Activated T-cell treated with anti-CD3 and anti-CD28 coated beads, Interleukin-2, amount 50 U/mL, for 72 hours (primary cell): ENCODE results near the gene TXLNG. TPM values are rescaled to one million over a fixed set of nuclear protein-coding genes. Genes with fewer than 3 reads are reported as not detected.
A peak's percentile ranks its signal among the peaks of the same experiment; 100 is the strongest.
"Not testable (repeated sequence)": the region's sequence is repeated elsewhere in the genome, so short reads cannot be mapped to it uniquely, and the experiment has no call there.

ENCODE experiments used
- ATAC-seq, 2 donors: fragments of 150-1000 bp; cut with Tn5 transposase; replicated peaks in 1 of 2; 2 replicates each; pipeline ENCODE4 v1.10.0; 2021; ENCODE audit warnings: moderate library complexity in 2 of 2, mild to moderate bottlenecking in 1 of 2
- DNase-seq, 2 donors: peaks; one replicate each; pipeline ENCODE4 v3.0.0; 2021 to 2022; ENCODE audit warnings: mixed read lengths in 1 of 2
- H3K27ac Mint-ChIP-seq: one replicate; pipeline ENCODE4 v1.8.0; 2022; ENCODE audit warnings: mild to moderate bottlenecking, moderate library complexity, mixed read lengths
- H3K27me3 Mint-ChIP-seq: one replicate; pipeline ENCODE4 v1.8.0; 2022; ENCODE audit warnings: low read depth, mixed read lengths
- H3K36me3 Mint-ChIP-seq, 2 donors: one replicate each; pipeline ENCODE4 v1.8.0; 2022; ENCODE audit warnings: mixed read lengths in 2 of 2, mild to moderate bottlenecking in 1 of 2; ENCODE audit not compliant: insufficient read depth in 2 of 2
- H3K4me1 Mint-ChIP-seq: one replicate; pipeline ENCODE4 v1.8.0; 2022; ENCODE audit warnings: low read depth, mixed read lengths
- H3K4me3 Mint-ChIP-seq, 2 donors: one replicate each; pipeline ENCODE4 v1.8.0; 2022; ENCODE audit warnings: mild to moderate bottlenecking in 2 of 2, mixed read lengths in 2 of 2, moderate library complexity in 2 of 2
- H3K9me3 Mint-ChIP-seq, 2 donors: one replicate each; pipeline ENCODE4 v1.8.0; 2022; ENCODE audit warnings: mixed read lengths in 2 of 2
- total RNA-seq, 2 donors: library from RNA; stranded (reverse); gene quantifications; one replicate each; pipeline ENCODE4 v1.2.3, GENCODE V29; 2022

The TXLNG gene
- 10 to 100 TPM; 15.3 to 24.6 TPM for total RNA-seq

- peak within 1 kb of the TSS; percentile 79 for H3K27ac Mint-ChIP-seq
- DNase-seq: peak; percentile 92 to 98
- no peaks in the 10 kb centered on the region for H3K9me3 Mint-ChIP-seq
- H3K4me3 Mint-ChIP-seq: peak within 1 kb of the TSS; percentile 95 to 99
- H3K4me1 Mint-ChIP-seq: peaks cover 16% of the 10 kb centered on the region
- H3K36me3 Mint-ChIP-seq: peaks cover 2 to 8% of the 10 kb centered on the region in 2 donors
- ATAC-seq: peak; percentile 96
- H3K27me3 Mint-ChIP-seq: no peaks in the 10 kb centered on the region
These were observed at the start of gene TXLNG for GRCh38 chrX:16786139-16786790. Gene TXLNG (plus strand): TSS chrX:16786466. CDS start chrX:16786488, 22 bp downstream.

GRCh38 chrX:16737024-16737423 lies 49.2 kb upstream of the TXLNG start:
- no peak overlapping the region for H3K27ac Mint-ChIP-seq
- H3K4me1 Mint-ChIP-seq: no peaks in the 10 kb centered on the region
- no peaks in the 10 kb centered on the region for H3K27me3 Mint-ChIP-seq
- ATAC-seq (no peak), DNase-seq (no peak)
- H3K36me3 Mint-ChIP-seq: peaks cover 0 to 11% of the 10 kb centered on the region in 2 donors
- H3K4me3 Mint-ChIP-seq: no peak overlapping the region
- H3K9me3 Mint-ChIP-seq: no peaks in the 10 kb centered on the region

DNA sequence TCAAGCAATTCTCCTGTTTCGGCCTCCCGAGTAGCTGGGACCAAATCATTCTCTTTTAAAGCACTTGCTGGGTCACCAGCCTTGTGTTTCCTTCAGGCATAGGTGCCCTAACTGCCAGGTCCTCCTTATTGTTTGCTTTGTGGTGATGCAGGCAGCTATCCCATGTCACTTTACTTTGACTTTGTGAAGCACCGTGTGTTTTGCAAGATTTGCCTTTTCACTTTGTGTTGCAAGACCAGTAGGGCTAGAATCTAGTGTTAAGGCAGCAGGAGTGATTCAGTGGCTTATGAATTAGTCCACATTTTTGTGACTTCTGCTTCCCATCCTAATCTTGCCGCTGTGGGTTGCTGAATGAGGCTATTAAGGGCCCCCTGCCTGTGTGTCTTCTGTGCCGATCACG lies 46.7 kb upstream of the TXLNG start:
- Mint-ChIP-seq H3K36me3 (peaks cover 5 to 21% of the 10 kb centered on the region in 2 donors), H3K9me3 (no peaks in the 10 kb centered on the region), H3K27ac (no peak overlapping the region), H3K4me1 (no peaks in the 10 kb centered on the region), H3K4me3 (no peak overlapping the region), H3K27me3 (no peaks in the 10 kb centered on the region)
- ATAC-seq: no peak
- DNase-seq: no peak

DNA sequence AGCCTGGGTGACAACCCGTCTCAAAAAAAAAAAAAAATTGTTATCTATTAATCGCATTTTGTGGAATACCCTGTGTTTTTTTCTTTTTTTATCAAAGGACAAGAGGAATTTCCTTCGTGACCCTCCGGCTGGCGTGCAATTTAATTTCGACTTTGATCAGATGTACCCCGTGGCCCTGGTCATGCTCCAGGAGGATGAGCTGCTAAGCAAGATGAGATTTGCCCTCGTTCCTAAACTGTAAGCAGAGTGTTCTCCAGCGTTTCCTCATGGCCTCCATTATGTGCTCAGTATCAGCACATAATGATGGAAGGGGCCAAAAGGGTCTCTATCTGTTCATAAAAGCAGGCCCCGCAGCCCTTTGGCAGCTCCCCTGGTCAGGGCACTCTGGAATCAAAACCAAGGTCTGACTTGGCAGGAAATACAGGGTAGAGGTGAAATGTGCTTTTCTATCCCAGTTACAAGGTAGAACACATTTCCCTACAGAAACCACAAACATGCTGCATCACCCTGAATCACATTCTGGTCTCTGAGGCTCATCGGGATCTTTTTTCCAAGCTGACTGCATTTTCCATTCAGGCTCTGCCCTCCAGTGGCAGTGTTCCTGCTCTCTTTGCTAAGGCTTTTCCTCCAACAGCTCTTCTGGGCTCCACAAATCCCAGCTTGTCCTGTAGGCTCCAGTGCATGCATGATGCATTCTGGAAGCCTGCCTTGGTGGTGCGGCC lies 42.5 kb upstream of the TXLNG start:
- DNase-seq (no peak), ATAC-seq (no peak)
- Mint-ChIP-seq H3K36me3 (peaks cover 7 to 20% of the 10 kb centered on the region in 2 donors), H3K27me3 (no peaks in the 10 kb centered on the region), H3K4me3 (no peak overlapping the region), H3K4me1 (no peaks in the 10 kb centered on the region), H3K27ac (no peak overlapping the region), H3K9me3 (no peaks in the 10 kb centered on the region)

- H3K36me3 Mint-ChIP-seq: peaks cover 7 to 20% of the 10 kb centered on the region in 2 donors
- no peak for DNase-seq
- ATAC-seq: no peak
- H3K9me3 Mint-ChIP-seq: no peaks in the 10 kb centered on the region
- no peak overlapping the region for H3K27ac Mint-ChIP-seq
- H3K4me3 Mint-ChIP-seq: no peak overlapping the region
- no peaks in the 10 kb centered on the region for H3K4me1 Mint-ChIP-seq
- H3K27me3 Mint-ChIP-seq: no peaks in the 10 kb centered on the region
These were observed 41.2 kb upstream of the TXLNG start for GRCh38 chrX:16745102-16745501.

GRCh38 chrX:16745659-16746058 lies 40.6 kb upstream of the TXLNG start:
- Mint-ChIP-seq H3K27ac (peak overlapping the region; percentile 77), H3K27me3 (no peaks in the 10 kb centered on the region), H3K9me3 (no peaks in the 10 kb centered on the region), H3K4me1 (no peaks in the 10 kb centered on the region), H3K36me3 (peaks cover 7 to 24% of the 10 kb centered on the region in 2 donors), H3K4me3 (no peak overlapping the region)
- DNase-seq (no peak), ATAC-seq (no peak)

DNA sequence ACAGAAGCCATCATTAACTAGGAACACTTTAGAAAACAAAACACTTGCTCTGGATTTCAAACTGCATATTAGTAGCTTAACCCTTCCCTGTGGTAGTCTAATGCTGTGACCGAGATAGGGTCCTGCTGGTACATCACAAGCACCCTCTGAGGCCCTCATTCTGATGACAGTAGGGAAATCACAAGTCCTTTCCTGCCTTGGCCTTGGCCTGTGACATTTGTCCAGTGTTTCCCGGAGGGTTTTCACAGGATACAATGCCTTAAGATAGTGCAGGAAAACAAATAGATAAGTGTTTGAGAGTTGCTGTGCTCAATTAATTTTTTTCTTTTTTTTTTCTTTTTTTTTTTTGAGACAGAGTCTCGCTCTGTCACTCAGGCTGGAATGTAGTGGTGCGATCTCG lies 37.8 kb upstream of the TXLNG start:
- Mint-ChIP-seq H3K4me1 (no peaks in the 10 kb centered on the region), H3K4me3 (no peak overlapping the region), H3K9me3 (no peaks in the 10 kb centered on the region), H3K27ac (no peak overlapping the region), H3K36me3 (peaks cover 8 to 19% of the 10 kb centered on the region in 2 donors), H3K27me3 (no peaks in the 10 kb centered on the region)
- ATAC-seq (no peak), DNase-seq (no peak)

GRCh38 chrX:16750136-16750535 lies 36.1 kb upstream of the TXLNG start:
- Mint-ChIP-seq H3K36me3 (peaks cover 3 to 14% of the 10 kb centered on the region in 2 donors), H3K4me3 (no peak overlapping the region), H3K9me3 (no peaks in the 10 kb centered on the region), H3K27ac (no peak overlapping the region), H3K27me3 (no peaks in the 10 kb centered on the region), H3K4me1 (no peaks in the 10 kb centered on the region)
- DNase-seq: no peak
- no peak for ATAC-seq

DNA sequence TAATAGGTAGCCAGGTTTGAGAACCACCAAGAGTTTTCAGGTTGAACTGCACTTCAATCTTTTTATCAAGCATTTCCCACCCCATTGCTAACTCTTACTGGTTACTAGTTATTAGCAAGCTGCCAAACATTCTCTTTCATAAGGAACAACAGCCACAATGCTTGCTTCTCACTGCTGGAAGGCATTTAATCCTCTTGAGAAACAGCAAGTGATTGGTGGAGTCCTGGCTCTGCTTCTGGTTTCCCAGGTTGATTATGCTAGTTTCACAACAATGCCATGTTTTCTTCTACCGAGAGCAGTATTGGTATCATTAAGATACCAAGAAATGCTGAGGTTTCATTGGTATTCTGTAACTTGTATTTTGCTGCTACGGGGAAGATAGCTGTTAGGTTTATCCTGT lies 32.2 kb upstream of the TXLNG start:
- Mint-ChIP-seq H3K4me3 (no peak overlapping the region), H3K36me3 (peaks cover 1 to 24% of the 10 kb centered on the region in 2 donors), H3K27ac (peak overlapping the region; percentile 9)

GRCh38 chrX:16756724-16757123 lies 29.5 kb upstream of the TXLNG start:
- H3K4me1 Mint-ChIP-seq: no peaks in the 10 kb centered on the region
- no peaks in the 10 kb centered on the region for H3K9me3 Mint-ChIP-seq

More for the DNA sequence above, 32.2 kb upstream of the TXLNG start:
- H3K4me1 Mint-ChIP-seq: no peaks in the 10 kb centered on the region
- no peaks in the 10 kb centered on the region for H3K9me3 Mint-ChIP-seq
- DNase-seq: no peak
- no peak for ATAC-seq
- no peaks in the 10 kb centered on the region for H3K27me3 Mint-ChIP-seq

DNA sequence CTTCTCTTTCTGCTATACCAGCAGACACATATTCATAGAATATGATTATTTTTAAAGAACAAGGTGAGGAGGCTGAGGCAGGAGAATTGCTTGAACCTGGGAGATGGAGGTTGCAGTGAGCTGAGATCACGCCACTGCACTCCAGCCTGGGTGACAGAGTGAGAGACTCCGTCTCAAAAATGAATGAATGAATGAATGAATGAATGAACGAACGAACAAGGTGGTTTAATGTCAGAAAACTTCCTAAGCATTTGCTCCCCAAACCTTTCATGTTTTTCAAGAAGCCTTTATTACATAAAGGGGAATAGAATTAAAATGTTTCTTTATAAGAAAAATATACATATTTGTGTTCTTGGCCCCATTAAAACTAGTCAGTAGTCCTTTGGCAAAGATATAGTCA lies 24.8 kb upstream of the TXLNG start:
- not testable (repeated sequence) for H3K9me3 Mint-ChIP-seq, H3K27me3 Mint-ChIP-seq, H3K27ac Mint-ChIP-seq, DNase-seq, H3K4me1 Mint-ChIP-seq, ATAC-seq, H3K4me3 Mint-ChIP-seq
- peaks cover 0 to 14% of the 10 kb centered on the region in 2 donors for H3K36me3 Mint-ChIP-seq

More at GRCh38 chrX:16756724-16757123, 29.5 kb upstream of the TXLNG start:
- H3K4me3 Mint-ChIP-seq: no peak overlapping the region
- H3K27ac Mint-ChIP-seq: no peak overlapping the region
- no peak for DNase-seq
- no peak for ATAC-seq
- H3K36me3 Mint-ChIP-seq: peaks cover 1 to 22% of the 10 kb centered on the region in 2 donors
- H3K27me3 Mint-ChIP-seq: no peaks in the 10 kb centered on the region

- H3K4me3 Mint-ChIP-seq: no peak overlapping the region
- no peaks in the 10 kb centered on the region for H3K4me1 Mint-ChIP-seq
- peaks cover 0 to 8% of the 10 kb centered on the region in 2 donors for H3K36me3 Mint-ChIP-seq
- no peaks in the 10 kb centered on the region for H3K9me3 Mint-ChIP-seq
- peaks cover 7% of the 10 kb centered on the region for H3K27me3 Mint-ChIP-seq
- DNase-seq: no peak
- H3K27ac Mint-ChIP-seq: no peak overlapping the region
- no peak for ATAC-seq
These were observed 23.7 kb upstream of the TXLNG start for GRCh38 chrX:16762579-16762978.

DNA sequence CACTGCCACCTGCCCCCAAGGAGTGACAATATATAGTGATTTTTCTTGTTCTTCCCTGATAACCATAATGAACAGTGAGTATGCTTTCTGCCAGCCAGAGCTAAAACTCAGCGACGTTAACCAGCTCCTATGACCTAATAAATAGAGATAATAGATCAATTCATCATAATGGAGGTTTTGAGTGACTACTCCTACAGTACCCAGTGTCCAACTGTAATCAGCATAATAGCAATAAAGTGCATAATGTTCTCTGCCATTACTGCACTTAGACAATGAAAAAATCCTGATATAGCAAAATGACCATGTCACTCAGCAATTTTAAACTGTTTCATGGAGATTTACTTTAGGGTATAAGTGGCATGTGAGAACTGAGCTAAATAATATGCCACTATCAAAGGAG lies 20.7 kb upstream of the TXLNG start:
- peaks cover 0 to under 1% of the 10 kb centered on the region in 2 donors for H3K36me3 Mint-ChIP-seq
- DNase-seq (no peak), ATAC-seq (no peak)
- H3K4me1 Mint-ChIP-seq: no peaks in the 10 kb centered on the region
- H3K27me3 Mint-ChIP-seq: peaks cover 13% of the 10 kb centered on the region
- H3K4me3 Mint-ChIP-seq: no peak overlapping the region
- no peaks in the 10 kb centered on the region for H3K9me3 Mint-ChIP-seq
- no peak overlapping the region for H3K27ac Mint-ChIP-seq
